HG02840 (cell line): Measurements from ENCODE around the gene CDK9.
"Not testable (repeated sequence)": the region's sequence is repeated elsewhere in the genome, so short reads cannot be mapped to it uniquely, and the experiment has no call there.

Source experiments
- ATAC-seq: cut with Tn5 transposase; IDR thresholded peaks from one replicate; pipeline ENCODE4 v1.9.1; 2021; ENCODE audit warnings: mild to moderate bottlenecking, moderate library complexity, moderate number of reproducible peaks; ENCODE audit not compliant: unreplicated experiment, low FRiP score

Gene CDK9

DNA sequence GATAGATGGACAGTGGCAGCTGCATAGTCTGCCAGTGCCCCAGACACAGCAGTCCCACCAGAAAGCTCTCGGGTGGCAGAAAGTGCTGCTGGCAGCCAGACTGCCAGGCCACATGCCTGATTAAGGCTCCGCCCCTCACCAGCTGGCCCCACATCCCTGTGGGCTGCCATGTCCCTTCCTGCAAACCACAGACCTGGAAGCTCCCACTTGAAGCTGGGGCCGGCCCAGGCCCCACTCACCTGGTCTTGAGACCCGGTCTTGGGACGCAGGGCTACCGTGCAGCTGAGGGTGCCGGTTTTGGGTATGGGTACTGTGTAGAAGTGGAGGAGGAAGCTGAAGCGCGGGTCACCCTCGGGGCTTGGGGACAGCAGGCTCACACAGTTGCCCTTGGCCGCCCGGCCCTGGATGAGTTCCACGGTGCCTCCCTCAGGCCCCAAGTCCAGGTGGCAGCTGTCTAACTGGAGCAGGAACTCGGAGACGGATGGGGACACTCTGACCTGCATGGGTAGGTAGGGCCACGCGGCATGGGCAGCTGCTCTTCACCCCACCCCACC is 32.1 kb downstream of the CDK9 start:
- ATAC-seq: no peak

DNA sequence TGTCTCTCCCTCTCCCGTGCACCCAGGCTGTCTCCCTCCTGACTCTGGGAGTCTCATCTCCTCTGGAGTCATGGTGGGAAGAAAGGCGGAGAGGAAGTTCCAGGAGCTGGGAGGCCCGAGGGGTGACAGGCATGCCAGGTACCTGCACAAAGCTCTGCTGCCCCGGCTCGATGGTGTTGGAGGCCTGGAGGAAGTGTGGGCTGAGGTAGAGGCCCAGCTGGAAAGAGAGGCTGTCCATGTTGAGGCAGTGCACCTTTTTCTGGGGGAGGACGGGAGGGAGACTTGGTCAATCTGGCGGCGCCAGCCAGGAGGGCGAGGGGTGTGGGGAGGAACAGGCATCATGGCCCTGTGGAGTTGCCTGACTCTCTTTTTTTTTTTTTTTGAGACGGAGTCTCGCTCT is 32.7 kb downstream of the CDK9 start:
- no peak for ATAC-seq

DNA sequence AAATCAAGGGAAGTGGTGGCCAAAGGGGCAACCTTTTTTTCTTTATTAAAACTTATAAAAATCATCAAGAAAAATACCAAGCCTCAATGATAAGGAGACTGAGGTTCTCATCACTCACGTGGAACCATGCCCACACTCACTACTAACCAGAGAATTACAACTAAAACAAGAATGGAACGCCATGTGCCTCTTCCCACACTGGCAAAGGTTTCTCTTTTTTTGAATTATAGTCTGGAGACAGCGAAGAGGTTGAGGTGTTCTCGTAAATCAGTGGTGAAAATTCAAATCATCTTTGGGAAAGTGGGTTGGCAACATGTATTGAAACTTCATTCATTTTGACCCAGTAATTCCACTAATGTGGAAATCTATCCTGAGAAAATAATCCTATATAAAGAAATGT is 36.3 kb downstream of the CDK9 start:
- no peak for ATAC-seq

DNA sequence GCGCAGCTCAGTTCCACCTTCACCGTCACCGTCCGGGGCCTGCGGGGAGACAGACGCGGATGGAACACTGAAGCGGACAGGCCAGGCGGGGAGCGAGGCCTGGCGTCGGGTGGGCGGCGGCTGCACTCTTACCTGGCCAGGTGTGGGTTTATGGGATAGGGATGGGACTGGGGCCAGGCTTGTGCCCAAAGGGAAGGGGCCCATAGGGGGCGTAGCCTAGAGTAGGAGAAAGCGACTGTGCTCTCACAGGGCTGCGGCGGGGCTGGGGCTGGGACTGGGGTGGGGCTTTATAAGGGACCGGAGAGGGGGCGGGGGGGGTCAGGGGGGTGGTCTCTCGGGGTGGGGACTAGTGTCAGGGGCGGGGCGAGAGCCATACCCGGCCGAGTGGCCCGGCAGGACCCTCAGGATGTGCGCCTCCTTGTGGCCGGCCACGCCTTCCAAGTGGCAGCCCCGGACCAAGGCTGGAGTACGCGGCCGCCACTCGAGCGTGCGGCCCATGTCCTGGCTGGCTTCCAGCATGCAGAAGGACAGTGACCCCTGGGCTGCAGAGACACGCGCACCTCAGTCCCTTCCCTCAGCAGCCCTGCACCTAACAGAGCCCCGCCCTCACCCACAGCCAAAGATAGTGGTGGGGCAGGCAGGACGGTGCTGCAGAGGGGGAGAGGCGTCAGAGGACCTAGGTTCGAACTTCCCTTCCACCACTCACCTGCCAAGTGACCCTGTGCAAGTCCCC is 39.7 kb downstream of the CDK9 start:
- ATAC-seq: no peak

DNA sequence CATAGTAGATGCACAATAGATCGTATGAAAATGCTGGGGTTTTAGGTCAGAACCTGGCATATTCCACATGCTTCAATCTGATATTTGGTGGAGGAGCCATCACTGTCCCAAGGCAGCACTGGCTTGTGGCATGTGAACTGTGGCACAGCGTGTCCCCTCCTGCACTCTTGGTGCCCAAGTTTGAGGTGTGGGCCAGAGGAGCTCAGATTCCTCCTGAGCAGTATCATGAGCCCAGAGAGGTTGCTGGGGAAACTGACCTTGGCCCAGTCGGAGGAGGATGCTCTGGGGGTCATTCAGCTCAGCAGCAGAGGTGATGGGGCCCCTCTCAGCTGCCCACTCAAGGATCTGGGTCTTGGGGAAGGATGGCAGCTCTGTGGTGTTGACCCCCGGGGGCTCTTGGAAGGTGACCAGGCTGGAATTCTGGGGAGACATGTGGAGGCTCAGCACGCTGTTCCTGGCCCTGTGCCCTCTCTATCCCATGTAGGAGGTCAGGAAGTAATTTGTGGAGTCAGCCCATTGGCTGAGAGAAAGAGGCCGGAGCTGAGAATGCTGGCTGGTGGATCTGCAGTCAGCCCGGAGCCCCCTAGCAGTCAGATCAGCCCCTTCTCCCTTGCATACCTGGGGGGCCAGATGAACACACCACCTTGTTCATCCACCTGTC is 40.5 kb downstream of the CDK9 start:
- ATAC-seq: no peak

DNA sequence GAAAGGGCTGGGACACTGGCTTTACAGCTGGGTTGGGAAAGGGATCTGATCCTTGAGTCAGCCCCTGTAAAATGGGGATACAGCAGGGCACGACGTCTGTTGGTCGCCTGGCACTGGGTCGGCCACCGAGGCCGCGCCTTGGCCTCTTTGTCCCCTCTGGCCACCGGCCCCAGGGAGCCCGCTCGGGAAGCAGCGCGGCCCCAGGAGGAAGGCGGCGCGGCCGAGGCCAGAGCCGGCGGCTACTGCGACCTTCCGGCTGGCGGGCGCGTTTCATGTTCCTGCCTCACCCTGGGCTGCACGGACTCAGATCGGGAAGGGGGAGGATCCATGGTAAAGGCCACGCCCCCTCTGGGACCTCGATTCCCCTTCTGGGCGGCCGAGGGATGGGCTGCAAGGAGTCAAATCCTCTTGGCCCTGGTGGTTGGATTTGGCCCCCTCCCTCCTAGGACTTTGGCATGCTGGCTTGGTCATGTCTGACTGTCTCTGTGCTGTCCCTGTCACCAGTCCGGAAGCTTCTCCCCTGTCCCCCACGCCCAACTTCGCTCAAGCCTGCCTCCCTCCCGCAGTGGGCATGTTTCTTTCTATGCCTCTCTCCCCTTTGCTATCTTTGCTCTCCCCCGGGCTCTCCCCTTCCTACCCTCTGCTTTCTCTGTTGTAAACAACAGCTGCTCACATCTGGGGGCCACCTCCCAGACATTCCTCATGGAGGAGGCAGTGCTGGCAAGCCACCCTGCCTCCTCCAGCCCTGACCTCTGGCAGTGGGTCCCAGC is 42.6 kb downstream of the CDK9 start:
- no peak for ATAC-seq

DNA sequence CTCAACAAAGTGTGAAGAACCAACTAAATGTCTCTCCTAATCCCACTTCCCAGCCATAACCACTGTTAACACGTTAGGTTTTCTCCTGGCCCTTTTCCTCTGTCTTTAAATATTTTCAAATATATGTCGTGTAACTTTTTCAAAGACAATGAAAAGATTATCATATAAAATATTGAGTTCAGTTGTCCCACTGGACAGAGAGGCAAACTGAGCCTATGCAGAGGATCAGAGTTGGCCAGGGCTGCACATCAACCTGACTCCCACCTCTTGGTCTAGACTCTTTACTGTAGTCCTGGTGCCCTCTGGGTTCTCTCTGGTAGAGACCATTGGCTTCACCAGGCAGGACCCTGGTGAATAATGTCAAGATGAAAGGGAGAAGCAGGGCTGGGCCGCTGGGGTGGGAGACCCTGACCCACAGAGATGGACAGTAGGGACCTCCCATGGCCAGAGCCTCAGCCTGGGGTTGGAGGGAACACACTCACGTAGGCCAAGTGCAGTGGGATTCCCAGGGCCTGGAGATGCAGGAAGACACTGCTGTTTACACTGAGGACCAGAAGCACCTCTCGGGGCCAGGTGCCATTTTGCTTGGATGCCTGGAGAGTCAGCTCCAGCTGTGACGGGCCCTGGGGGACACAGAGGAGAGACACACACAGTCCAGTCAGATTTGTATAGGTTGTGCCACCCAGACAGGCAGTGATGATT is 43.5 kb downstream of the CDK9 start:
- no peak for ATAC-seq

DNA sequence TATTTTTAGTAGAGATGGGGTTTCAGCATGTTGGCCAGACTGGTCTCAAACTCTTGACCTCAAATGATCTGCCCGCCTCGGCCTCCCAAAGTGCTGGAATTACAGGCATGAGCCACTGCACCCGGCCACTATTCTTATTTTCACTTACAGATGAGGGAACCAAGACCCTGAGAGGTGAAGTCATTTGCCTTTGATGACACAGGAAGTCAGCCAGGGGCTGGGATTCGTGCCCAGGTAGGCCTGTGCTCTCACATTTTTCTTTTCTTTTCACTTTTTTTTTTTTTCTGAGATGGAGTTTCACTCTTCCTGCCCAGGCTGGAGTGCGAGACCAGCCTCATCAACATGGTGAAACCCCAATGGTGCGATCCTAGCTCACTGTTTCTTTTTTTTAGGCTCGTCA is 46.4 kb downstream of the CDK9 start:
- no peak for ATAC-seq

DNA sequence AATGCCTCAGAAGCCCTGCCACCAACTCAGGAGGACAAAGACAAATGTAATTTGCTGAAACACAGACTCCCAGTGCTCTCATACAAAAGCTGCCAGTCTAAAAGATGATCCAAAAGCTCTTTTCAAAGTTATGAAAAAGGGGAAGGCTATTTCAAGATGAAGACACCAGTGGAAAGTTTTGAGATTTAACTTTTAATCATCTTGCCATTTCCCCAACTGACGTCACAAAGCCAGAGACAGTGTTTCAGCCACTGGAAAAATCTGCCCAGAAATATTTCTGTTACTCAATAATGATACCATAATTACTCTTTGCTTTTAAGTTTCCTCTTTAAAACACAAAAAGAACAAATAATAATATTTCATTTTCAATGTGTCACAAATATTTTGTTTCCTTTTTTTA is 47.7 kb downstream of the CDK9 start:
- ATAC-seq: no peak

DNA sequence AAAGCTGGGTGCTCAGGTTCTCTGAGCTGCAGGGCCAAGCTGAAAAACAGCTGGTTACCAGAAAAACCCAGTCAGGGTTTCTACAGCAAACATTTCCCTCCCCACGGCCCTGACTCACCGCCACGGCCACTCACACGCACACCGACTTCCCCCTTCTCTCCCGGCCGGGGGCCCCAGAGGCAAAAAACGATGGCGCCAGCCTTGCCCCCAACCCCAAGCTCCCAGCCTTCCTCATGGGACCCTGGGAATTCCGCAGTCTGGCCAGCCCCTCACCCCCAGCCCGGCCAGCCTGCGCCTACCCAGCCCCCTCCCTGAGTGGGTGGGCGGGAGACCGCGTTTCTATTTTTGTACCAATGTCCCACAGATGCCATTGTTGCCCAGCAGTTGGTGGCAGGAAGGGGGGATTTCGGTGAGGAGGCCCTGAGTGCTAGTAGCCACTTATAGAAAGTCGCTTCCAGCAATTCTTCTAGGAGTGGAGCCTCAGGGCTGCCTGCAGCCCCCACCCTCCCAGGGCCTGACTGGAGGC is 50.2 kb downstream of the CDK9 start:
- no peak for ATAC-seq

DNA sequence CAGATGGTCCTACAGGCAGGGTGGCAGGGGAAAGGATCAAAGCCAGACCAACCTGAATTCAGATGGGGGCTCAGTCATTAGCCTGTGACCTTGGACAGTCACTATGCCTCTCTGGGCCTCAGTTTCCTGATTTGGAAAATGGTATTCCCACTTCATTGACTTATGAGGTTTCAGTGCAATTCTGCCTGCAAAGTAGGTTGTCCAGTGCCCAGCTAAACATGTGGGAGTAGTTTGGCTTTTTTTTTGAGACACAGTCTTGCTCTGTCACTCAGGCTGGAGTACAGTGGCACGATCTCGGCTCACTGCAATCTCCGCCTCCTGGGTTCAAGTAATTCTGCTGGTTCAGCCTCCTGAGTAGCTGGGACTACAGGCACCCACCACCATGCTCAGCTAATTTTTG is 50.7 kb downstream of the CDK9 start:
- ATAC-seq: not testable (repeated sequence)

DNA sequence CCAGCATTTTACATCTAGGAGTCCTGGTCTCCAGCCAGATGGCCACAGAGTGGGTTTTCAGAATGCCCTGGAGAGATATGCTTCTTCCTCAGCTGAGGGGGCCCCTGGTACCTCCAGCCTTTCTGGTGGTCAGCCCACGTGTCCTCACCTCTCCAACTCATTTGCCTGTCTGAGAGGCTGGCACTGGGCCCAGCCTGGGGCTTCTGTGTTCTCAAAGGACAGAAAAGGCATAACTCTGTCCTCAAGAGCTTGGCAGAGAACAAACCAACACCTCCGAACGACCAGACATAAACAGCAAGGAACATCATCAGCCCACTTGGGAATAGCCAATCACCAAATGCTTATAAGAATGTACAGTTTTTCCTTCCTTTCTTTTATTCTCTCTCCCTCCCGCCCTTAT is 51.5 kb downstream of the CDK9 start:
- ATAC-seq: no peak

DNA sequence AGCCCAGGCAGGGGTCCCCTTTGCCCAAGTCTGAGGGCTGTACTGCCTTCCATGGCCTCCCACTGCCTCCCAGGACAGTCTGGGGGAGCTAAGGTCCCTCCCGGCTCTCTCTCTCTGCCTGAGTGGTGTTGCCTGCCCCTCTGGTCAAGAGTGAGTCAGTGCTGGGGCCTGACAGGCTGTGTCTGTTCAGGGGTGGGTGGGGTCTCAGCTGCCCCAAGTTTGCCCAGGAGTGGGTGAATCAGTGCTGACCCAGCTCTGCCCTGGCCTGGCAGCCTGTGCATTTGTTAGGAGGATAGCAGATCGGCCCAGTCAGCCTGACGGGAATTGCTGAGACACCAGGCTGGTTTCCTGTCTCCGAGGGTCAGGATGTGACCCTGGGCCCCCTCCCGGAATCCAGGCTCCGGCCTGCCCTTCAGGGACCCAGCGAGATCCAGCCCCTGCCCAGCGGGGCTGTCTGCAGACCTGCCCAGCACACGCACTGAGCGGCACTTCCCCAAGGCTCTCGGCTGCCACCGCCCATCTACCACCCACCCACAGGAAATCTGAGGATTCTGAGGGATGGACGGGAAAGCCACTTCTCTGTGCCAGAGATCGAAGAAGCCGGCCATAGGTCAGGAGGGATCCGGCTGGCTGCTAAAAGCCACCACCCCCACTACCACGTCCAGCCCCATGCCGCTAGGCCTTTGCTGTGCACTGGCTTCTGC is 52.7 kb downstream of the CDK9 start:
- no peak for ATAC-seq
